PC-3 (cell line): ENCODE results near the gene PCA3. TPM values are rescaled to one million over a fixed set of nuclear protein-coding genes. Genes with fewer than 3 reads are reported as not detected.

Experiments
- ATAC-seq: fragments of 200-7000 bp; cut with Tn5 transposase; 2 replicates; pipeline ENCODE4 v1.9.1; 2020; ENCODE audit warnings: mild to moderate bottlenecking, moderate library complexity
- BruUV-seq: library from RNA; stranded (reverse); fragments of 400-500 nt; replicated peaks from 2 replicates; lab custom pipeline; 2021; lab: Mats Ljungman, UMichigan
- CTCF ChIA-PET: fragments of 300-600 bp; sonication (Branson Sonifier 250); formaldehyde crosslinking; loops from one replicate; lab custom pipeline; 2022; ENCODE audit warnings: antibody characterized with exemption; lab: Charles Lee
- POLR2A ChIA-PET: fragments of 300-600 bp; sonication (Branson Sonifier 250); formaldehyde crosslinking; loops from one replicate; lab custom pipeline; 2022; ENCODE audit warnings: antibody characterized with exemption; ENCODE audit not compliant: unreplicated experiment; lab: Charles Lee
- DNase-seq: peaks from one replicate; pipeline ENCODE4 v3.0.0-alpha.2; 2015
- H2AFZ ChIP-seq: fragments of 300-600 bp; sonication (generic); 2 replicates; pipeline ENCODE4 v1.6.0; 2016; ENCODE audit warnings: antibody characterized with exemption, low read length
- H3F3A ChIP-seq: fragments of 300-600 bp; sonication (generic); one replicate; pipeline ENCODE4 v1.6.0; 2017; ENCODE audit warnings: antibody characterized with exemption, low read length, control low read depth, mild to moderate bottlenecking; ENCODE audit not compliant: unreplicated experiment
- H3K27ac ChIP-seq: fragments of 300-600 bp; sonication (generic); 2 replicates; pipeline ENCODE4 v1.5.1; 2016; ENCODE audit warnings: mild to moderate bottlenecking, low read length
- H3K27me3 ChIP-seq: fragments of 300-600 bp; sonication (generic); 2 replicates; pipeline ENCODE4 v1.6.1; 2016; ENCODE audit warnings: low read length, mixed read lengths
- H3K36me3 ChIP-seq: fragments of 300-600 bp; sonication (generic); 2 replicates; pipeline ENCODE4 v1.6.1; 2016; ENCODE audit warnings: low read depth, mixed run types, low read length, mixed read lengths
- H3K4me1 ChIP-seq: fragments of 300-600 bp; sonication (generic); 2 replicates; pipeline ENCODE4 v1.5.1; 2016; ENCODE audit warnings: low read length; ENCODE audit not compliant: insufficient read depth
- H3K4me2 ChIP-seq: fragments of 300-600 bp; sonication (generic); 2 replicates; pipeline ENCODE4 v1.6.0; 2016; ENCODE audit warnings: low read length
- H3K4me3 ChIP-seq: fragments of 300-600 bp; sonication (generic); 2 replicates; pipeline ENCODE4 v1.5.1; 2016; ENCODE audit warnings: mild to moderate bottlenecking, low read length, mixed read lengths
- H3K79me2 ChIP-seq: fragments of 300-600 bp; sonication (generic); 2 replicates; pipeline ENCODE4 v1.6.1; 2017; ENCODE audit warnings: low read length, mixed read lengths
- H3K9ac ChIP-seq: fragments of 300-600 bp; sonication (generic); 2 replicates; pipeline ENCODE4 v1.6.0; 2016; ENCODE audit warnings: mild to moderate bottlenecking, low read length
- H3K9me2 ChIP-seq: fragments of 300-600 bp; sonication (generic); replicated peaks from 2 replicates; pipeline ENCODE4 v1.6.1; 2016; ENCODE audit warnings: mixed run types, low read length, mixed read lengths
- H3K9me3 ChIP-seq: fragments of 300-600 bp; sonication (generic); 2 replicates; pipeline ENCODE4 v1.6.1; 2016; ENCODE audit warnings: low read length, mixed read lengths
- H4K20me1 ChIP-seq: fragments of 300-600 bp; sonication (generic); 2 replicates; pipeline ENCODE4 v1.6.1; 2016; ENCODE audit warnings: low read length, mixed read lengths
- EZH2 ChIP-seq: fragments of 300-600 bp; sonication (generic); IDR thresholded peaks from one replicate; pipeline ENCODE4 v1.6.1; 2017; ENCODE audit warnings: antibody characterized with exemption, mild to moderate bottlenecking, low read length; ENCODE audit not compliant: unreplicated experiment
- EZH2phosphoT487 ChIP-seq: fragments of 300-600 bp; sonication (generic); IDR thresholded peaks from 2 replicates; pipeline ENCODE4 v1.6.1; 2018; ENCODE audit warnings: mild to moderate bottlenecking, antibody characterized with exemption, low read length, borderline replicate concordance
- intact Hi-C: fragments of 100-400 bp; cut with micrococcal nuclease; formaldehyde crosslinking; loops from 2 replicates; pipeline ENCODE4 v1.9.0; 2023
- total RNA-seq: library from RNA; depleted of rRNA; stranded (reverse); fragments of >200 nt; gene quantifications from 2 replicates; pipeline ENCODE4 v1.2.3, GENCODE V29; 2014
- TF ChIP-seq, protein P1 (sequence below): fragments of 300-600 bp; sonication (generic); conservative IDR thresholded peaks from 2 replicates; pipeline ENCODE4 v1.5.1; 2017; ENCODE audit warnings: antibody characterized with exemption, low read depth, mild to moderate bottlenecking, low read length

The PCA3 gene
- total RNA-seq, 1 experiment from 2014 or later = not detected

DNA sequence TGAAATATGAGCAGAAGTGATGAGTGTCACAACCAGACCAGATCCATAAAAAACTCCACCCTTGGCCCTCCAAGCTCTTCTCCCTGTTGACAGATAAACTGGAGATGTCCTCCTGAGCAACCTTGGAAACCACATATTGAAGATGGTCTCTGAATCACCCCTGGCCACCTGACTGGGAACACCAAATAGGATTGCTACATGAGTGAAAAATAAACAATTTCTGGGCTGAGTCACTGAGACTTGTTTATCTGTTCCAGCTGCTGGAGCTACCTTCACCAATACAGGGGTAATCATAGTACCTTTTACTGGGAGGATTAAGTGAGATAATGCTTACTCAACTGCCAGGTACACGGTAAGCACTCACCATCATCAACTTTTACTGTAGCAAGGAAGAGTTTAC, 53.3 kb downstream of the PCA3 start:
- peak; percentile 30; the same call in 1 of the 2 replicates for ATAC-seq
- no peaks in the 10 kb centered on the region for H3K9me3 ChIP-seq
- H3K9ac ChIP-seq = peak overlapping the region; percentile 59
- H4K20me1 ChIP-seq = no peaks in the 10 kb centered on the region
- H3K9me2 ChIP-seq = no peaks in the 10 kb centered on the region
- H3K27me3 ChIP-seq = no peaks in the 10 kb centered on the region; the same call in 1 of the 2 replicates
- no TSS peak for BruUV-seq
- ChIA-PET CTCF (no interaction called here), POLR2A (no interaction called here)
- no peaks in the 10 kb centered on the region for H3K79me2 ChIP-seq
- intact Hi-C loops = no loop called here
- H3K4me3 ChIP-seq = no peak overlapping the region; the same call in 1 of the 2 replicates
- peak overlapping the region; percentile 70 for H3K4me2 ChIP-seq
- TF ChIP-seq EZH2 (no peak), EZH2phosphoT487 (no peak)
- TF ChIP-seq, protein P1, sequence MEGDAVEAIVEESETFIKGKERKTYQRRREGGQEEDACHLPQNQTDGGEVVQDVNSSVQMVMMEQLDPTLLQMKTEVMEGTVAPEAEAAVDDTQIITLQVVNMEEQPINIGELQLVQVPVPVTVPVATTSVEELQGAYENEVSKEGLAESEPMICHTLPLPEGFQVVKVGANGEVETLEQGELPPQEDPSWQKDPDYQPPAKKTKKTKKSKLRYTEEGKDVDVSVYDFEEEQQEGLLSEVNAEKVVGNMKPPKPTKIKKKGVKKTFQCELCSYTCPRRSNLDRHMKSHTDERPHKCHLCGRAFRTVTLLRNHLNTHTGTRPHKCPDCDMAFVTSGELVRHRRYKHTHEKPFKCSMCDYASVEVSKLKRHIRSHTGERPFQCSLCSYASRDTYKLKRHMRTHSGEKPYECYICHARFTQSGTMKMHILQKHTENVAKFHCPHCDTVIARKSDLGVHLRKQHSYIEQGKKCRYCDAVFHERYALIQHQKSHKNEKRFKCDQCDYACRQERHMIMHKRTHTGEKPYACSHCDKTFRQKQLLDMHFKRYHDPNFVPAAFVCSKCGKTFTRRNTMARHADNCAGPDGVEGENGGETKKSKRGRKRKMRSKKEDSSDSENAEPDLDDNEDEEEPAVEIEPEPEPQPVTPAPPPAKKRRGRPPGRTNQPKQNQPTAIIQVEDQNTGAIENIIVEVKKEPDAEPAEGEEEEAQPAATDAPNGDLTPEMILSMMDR = no peak
- no peak overlapping the region for H2AFZ ChIP-seq
- peaks cover 6% of the 10 kb centered on the region for H3F3A ChIP-seq
- H3K27ac ChIP-seq = peak overlapping the region; percentile 98
- H3K4me1 ChIP-seq = peaks cover 21% of the 10 kb centered on the region
- H3K36me3 ChIP-seq = no peaks in the 10 kb centered on the region
- DNase-seq = peak; percentile 75

DNA sequence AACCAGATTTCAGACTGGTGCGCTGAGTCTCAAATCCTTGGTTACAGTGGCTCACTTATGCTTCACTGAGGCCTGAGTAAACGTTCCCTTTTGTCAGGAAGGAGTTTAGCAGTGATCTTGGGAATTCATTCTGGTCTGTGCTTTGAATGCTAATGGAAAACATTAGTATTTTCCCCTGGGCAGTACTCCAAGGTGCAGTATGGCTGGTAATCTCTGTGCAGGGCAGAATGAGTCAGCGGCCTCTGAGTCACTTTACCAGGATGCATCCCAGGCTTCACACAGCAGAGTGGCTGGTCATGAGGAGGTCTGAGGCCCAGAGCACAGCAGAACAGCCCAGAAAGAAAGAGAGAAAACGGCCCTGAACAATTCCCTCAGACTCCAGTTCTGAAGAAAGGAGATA, 54.0 kb downstream of the PCA3 start:
- no peaks in the 10 kb centered on the region for H4K20me1 ChIP-seq
- no peaks in the 10 kb centered on the region; the same call in 1 of the 2 replicates for H3K27me3 ChIP-seq
- peak overlapping the region; percentile 70 for H3K4me2 ChIP-seq
- H3K27ac ChIP-seq = peak overlapping the region; percentile 98
- TF ChIP-seq EZH2phosphoT487 (no peak), EZH2 (no peak)
- TF ChIP-seq, protein P1 = no peak
- H3K9ac ChIP-seq = peak overlapping the region; percentile 59
- H3K36me3 ChIP-seq = no peaks in the 10 kb centered on the region
- CTCF ChIA-PET = no interaction called here
- POLR2A ChIA-PET = no interaction called here
- peaks cover 21% of the 10 kb centered on the region for H3K4me1 ChIP-seq
- H3K79me2 ChIP-seq = no peaks in the 10 kb centered on the region
- H3K9me2 ChIP-seq = no peaks in the 10 kb centered on the region
- peaks cover 6% of the 10 kb centered on the region for H3F3A ChIP-seq
- peak; percentile 100 for ATAC-seq
- peak; percentile 92 for DNase-seq
- peak overlapping the region; percentile 37 for H2AFZ ChIP-seq
- BruUV-seq = no TSS peak
- intact Hi-C loops = loop anchor here (1.0 kb wide), 1 partner anchor 49 kb away; no protein-coding TSS in a partner anchor
- no peak overlapping the region; the same call in 1 of the 2 replicates for H3K4me3 ChIP-seq
- no peaks in the 10 kb centered on the region for H3K9me3 ChIP-seq

DNA sequence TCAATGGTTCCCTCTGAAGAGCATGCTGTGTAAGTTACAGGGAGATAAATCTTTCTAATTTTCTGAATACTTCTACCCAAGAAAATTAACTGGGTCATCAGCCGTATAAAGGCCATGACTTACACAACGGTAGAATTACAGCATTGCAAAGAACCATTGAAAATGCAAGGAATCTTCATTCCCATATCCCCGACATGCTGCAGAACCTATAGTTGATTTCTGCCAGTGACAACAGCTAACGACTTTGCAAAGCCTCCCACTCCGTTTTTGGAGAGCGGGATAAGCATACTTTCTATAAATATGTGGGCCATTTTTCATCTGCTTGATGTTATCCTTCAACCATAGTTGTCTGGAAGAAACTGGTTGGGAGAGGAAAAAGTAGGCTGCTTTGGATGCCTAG, 56.2 kb downstream of the PCA3 start:
- Histone ChIP-seq H3K4me3 (no peak overlapping the region), H3K9ac (no peak overlapping the region), H3K4me1 (peaks cover 21% of the 10 kb centered on the region), H3K36me3 (no peaks in the 10 kb centered on the region), H3K4me2 (no peak overlapping the region), H2AFZ (no peak overlapping the region), H3K9me3 (no peaks in the 10 kb centered on the region), H4K20me1 (no peaks in the 10 kb centered on the region), H3K79me2 (no peaks in the 10 kb centered on the region), H3F3A (peaks cover 6% of the 10 kb centered on the region), H3K27me3 (no peaks in the 10 kb centered on the region), H3K9me2 (no peaks in the 10 kb centered on the region), H3K27ac (no peak overlapping the region)
- CTCF ChIA-PET = no interaction called here
- TF ChIP-seq EZH2phosphoT487 (no peak), EZH2 (no peak)
- TF ChIP-seq, protein P1 = no peak
- intact Hi-C loops = no loop called here
- no TSS peak for BruUV-seq
- DNase-seq = no peak
- POLR2A ChIA-PET = no interaction called here
- no peak for ATAC-seq
